Esophagus squamous epithelium (tissue), 4 donors: Measurements from ENCODE around the gene TMEM40.

Experiments used
- POLR2A ChIP-seq, 4 donors: fragments of 450-650 bp; IDR thresholded peaks; one replicate each; pipeline ENCODE4 v1.6.1; 2017; ENCODE audit warnings: antibody characterized with exemption in 4 of 4, mild to moderate bottlenecking in 4 of 4, moderate library complexity in 3 of 4
- TF ChIP-seq, protein P1 (sequence below), 6 experiments: fragments of 450-650 bp in 4 of 6; fragments of 200-600 bp in 2 of 6; sonication (generic) in 2 of 6; IDR thresholded peaks; one replicate each; pipeline ENCODE4 v1.5.1; 2016 to 2019; ENCODE audit warnings: antibody characterized with exemption in 6 of 6, mild to moderate bottlenecking in 4 of 6, moderate library complexity in 4 of 6

DNA sequence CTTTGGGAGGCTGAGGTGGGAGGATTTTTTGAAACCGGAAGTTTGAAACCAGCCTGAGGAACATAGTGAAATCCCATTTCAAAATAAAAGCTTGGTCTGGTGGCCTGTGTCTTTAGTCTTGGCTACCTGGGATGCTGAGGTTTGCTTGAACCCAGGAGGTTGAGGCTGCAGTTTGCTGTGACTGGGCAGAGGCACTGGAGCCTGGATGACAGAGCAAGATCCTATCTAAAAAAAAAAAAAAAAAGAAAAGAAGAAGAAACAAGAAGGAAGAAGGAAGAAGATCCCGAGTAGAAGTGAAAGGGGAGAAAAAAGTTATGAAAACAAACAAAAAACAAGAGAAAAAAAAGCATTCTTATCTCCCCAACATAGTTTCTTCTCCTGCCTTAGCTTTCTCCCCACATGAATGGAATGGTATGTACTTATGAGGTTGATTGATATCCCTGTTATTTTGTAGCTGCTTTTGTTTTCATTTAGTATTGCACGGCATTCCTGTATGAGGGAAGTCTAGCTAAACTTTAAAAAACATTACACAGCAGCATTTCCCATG is 42.4 kb downstream of the TMEM40 start:
- TF ChIP-seq, protein P1, sequence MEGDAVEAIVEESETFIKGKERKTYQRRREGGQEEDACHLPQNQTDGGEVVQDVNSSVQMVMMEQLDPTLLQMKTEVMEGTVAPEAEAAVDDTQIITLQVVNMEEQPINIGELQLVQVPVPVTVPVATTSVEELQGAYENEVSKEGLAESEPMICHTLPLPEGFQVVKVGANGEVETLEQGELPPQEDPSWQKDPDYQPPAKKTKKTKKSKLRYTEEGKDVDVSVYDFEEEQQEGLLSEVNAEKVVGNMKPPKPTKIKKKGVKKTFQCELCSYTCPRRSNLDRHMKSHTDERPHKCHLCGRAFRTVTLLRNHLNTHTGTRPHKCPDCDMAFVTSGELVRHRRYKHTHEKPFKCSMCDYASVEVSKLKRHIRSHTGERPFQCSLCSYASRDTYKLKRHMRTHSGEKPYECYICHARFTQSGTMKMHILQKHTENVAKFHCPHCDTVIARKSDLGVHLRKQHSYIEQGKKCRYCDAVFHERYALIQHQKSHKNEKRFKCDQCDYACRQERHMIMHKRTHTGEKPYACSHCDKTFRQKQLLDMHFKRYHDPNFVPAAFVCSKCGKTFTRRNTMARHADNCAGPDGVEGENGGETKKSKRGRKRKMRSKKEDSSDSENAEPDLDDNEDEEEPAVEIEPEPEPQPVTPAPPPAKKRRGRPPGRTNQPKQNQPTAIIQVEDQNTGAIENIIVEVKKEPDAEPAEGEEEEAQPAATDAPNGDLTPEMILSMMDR (IDR thresholded peaks at IDR 0.05) = no peak
- TF ChIP-seq POLR2A (IDR thresholded peaks at IDR 0.05) = no peak
